ENCODE data around the gene LOXHD1.

The LOXHD1 gene

DNA sequence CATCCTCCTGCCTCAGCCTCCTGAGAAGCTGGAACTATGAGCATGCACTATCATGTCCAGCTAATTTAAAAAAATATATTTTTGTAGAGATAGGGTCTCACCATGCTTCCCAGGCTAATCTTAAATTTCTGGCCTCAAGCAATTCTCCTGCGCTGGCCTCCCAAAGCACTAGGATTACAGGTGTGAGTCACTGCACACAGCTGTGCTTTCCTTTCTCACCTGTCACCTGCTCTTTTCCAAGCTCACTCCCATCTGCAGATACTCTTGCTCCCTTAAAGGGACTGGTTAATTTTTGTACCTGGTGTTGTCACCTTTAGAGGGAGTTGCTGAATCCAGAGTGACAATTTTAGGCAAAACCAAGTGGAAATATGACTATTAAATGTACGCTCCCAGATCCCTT lies 178.2 kb downstream of the LOXHD1 start (continued):
- TF ChIP-seq ZNF792 (tag by site-specific recombination; IDR thresholded peaks at IDR 0.05): no peak
- TF ChIP-seq BCL11A (tag by site-specific recombination; IDR thresholded peaks at IDR 0.05; ENCODE audit: low read depth): no peak
- TF ChIP-seq ZNF138 (tag by site-specific recombination; IDR thresholded peaks at IDR 0.05; ENCODE audit: borderline replicate concordance): no peak
- TF ChIP-seq GFI1B (tag by site-specific recombination; IDR thresholded peaks at IDR 0.05): no peak
- TF ChIP-seq KLF8 (tag by site-specific recombination; IDR thresholded peaks at IDR 0.05): no peak
- no peak for TF ChIP-seq ZNF248 (tag by site-specific recombination; IDR thresholded peaks at IDR 0.05)

- H3K4me3 ChIP-seq (ENCODE audit: low read depth, low read length): no peak overlapping the region
- POLR2A ChIA-PET: no interaction called here
- no peaks in the 10 kb centered on the region for H3K9me3 ChIP-seq (ENCODE audit: control insufficient read depth, insufficient read depth, low read depth, low read length)
- CTCF ChIA-PET: interaction anchor here (0.6 to 8.6 kb wide), 4 partner anchors 10 to 197 kb away, joined by 3 to 77 read pairs (median 4); no protein-coding TSS in a partner anchor
- TF ChIP-seq, protein P1, sequence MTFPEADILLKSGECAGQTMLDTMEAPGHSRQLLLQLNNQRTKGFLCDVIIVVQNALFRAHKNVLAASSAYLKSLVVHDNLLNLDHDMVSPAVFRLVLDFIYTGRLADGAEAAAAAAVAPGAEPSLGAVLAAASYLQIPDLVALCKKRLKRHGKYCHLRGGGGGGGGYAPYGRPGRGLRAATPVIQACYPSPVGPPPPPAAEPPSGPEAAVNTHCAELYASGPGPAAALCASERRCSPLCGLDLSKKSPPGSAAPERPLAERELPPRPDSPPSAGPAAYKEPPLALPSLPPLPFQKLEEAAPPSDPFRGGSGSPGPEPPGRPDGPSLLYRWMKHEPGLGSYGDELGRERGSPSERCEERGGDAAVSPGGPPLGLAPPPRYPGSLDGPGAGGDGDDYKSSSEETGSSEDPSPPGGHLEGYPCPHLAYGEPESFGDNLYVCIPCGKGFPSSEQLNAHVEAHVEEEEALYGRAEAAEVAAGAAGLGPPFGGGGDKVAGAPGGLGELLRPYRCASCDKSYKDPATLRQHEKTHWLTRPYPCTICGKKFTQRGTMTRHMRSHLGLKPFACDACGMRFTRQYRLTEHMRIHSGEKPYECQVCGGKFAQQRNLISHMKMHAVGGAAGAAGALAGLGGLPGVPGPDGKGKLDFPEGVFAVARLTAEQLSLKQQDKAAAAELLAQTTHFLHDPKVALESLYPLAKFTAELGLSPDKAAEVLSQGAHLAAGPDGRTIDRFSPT (tag by site-specific recombination; IDR thresholded peaks at IDR 0.05): no peak
- TF ChIP-seq, protein P2, sequence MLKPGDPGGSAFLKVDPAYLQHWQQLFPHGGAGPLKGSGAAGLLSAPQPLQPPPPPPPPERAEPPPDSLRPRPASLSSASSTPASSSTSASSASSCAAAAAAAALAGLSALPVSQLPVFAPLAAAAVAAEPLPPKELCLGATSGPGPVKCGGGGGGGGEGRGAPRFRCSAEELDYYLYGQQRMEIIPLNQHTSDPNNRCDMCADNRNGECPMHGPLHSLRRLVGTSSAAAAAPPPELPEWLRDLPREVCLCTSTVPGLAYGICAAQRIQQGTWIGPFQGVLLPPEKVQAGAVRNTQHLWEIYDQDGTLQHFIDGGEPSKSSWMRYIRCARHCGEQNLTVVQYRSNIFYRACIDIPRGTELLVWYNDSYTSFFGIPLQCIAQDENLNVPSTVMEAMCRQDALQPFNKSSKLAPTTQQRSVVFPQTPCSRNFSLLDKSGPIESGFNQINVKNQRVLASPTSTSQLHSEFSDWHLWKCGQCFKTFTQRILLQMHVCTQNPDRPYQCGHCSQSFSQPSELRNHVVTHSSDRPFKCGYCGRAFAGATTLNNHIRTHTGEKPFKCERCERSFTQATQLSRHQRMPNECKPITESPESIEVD (tag by site-specific recombination; IDR thresholded peaks at IDR 0.05): no peak
- TF ChIP-seq SP7 (tag by site-specific recombination; IDR thresholded peaks at IDR 0.05) (no peak), ZNF571 (tag by site-specific recombination; IDR thresholded peaks at IDR 0.05) (no peak), SP2 (tag by site-specific recombination; IDR thresholded peaks at IDR 0.05) (no peak), ZNF324 (tag by site-specific recombination; IDR thresholded peaks at IDR 0.05) (no peak)
- no peaks in the 10 kb centered on the region; the same call in 1 of the 2 replicates for H3K4me1 ChIP-seq (ENCODE audit: control insufficient read depth, insufficient read depth, low read length)
- no peak overlapping the region for H3K27ac ChIP-seq (ENCODE audit: extremely low read depth, low read depth, low read length)
- H3K36me3 ChIP-seq (ENCODE audit: control insufficient read depth in 2 of 2, insufficient read depth in 1 of 2, low read length in 2 of 2): no peaks in the 10 kb centered on the region
Observed at GRCh38 chr18:46477425-46478011, 179.5 kb downstream of the LOXHD1 start.

GRCh38 chr18:46475390-46475752 lies 181.6 kb downstream of the LOXHD1 start:
- Histone ChIP-seq H3K27ac (ENCODE audit: extremely low read depth, low read depth, low read length) (no peak overlapping the region), H3K4me1 (ENCODE audit: control insufficient read depth, insufficient read depth, low read length) (no peaks in the 10 kb centered on the region; the same call in 1 of the 2 replicates), H3K9me3 (ENCODE audit: control insufficient read depth, insufficient read depth, low read depth, low read length) (no peaks in the 10 kb centered on the region), H3K4me3 (ENCODE audit: low read depth, low read length) (no peak overlapping the region), H3K36me3 (ENCODE audit: control insufficient read depth in 2 of 2, insufficient read depth in 1 of 2, low read length in 2 of 2) (no peaks in the 10 kb centered on the region)
- ChIA-PET POLR2A (no interaction called here), CTCF (interaction anchor here (1.0 kb wide), 1 partner anchor 194 kb away, joined by 3 read pairs; no protein-coding TSS in a partner anchor)
- TF ChIP-seq ZNF239 (tag by site-specific recombination; IDR thresholded peaks at IDR 0.05): no peak
- TF ChIP-seq SP3 (tag by site-specific recombination; IDR thresholded peaks at IDR 0.05): no peak
- no peak for TF ChIP-seq BCL11B (tag by site-specific recombination; IDR thresholded peaks at IDR 0.05; ENCODE audit: low read depth)
- peak; percentile 64 for TF ChIP-seq ZFHX2 (tag by site-specific recombination; conservative IDR thresholded peaks at IDR 0.05)
- TF ChIP-seq ZNF473 (tag by site-specific recombination; IDR thresholded peaks at IDR 0.05): no peak
- no peak for TF ChIP-seq ZBTB1 (tag by site-specific recombination; IDR thresholded peaks at IDR 0.05)
- TF ChIP-seq, protein P3, sequence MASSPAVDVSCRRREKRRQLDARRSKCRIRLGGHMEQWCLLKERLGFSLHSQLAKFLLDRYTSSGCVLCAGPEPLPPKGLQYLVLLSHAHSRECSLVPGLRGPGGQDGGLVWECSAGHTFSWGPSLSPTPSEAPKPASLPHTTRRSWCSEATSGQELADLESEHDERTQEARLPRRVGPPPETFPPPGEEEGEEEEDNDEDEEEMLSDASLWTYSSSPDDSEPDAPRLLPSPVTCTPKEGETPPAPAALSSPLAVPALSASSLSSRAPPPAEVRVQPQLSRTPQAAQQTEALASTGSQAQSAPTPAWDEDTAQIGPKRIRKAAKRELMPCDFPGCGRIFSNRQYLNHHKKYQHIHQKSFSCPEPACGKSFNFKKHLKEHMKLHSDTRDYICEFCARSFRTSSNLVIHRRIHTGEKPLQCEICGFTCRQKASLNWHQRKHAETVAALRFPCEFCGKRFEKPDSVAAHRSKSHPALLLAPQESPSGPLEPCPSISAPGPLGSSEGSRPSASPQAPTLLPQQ (tag by site-specific recombination; IDR thresholded peaks at IDR 0.05): no peak
- TF ChIP-seq, protein P4, sequence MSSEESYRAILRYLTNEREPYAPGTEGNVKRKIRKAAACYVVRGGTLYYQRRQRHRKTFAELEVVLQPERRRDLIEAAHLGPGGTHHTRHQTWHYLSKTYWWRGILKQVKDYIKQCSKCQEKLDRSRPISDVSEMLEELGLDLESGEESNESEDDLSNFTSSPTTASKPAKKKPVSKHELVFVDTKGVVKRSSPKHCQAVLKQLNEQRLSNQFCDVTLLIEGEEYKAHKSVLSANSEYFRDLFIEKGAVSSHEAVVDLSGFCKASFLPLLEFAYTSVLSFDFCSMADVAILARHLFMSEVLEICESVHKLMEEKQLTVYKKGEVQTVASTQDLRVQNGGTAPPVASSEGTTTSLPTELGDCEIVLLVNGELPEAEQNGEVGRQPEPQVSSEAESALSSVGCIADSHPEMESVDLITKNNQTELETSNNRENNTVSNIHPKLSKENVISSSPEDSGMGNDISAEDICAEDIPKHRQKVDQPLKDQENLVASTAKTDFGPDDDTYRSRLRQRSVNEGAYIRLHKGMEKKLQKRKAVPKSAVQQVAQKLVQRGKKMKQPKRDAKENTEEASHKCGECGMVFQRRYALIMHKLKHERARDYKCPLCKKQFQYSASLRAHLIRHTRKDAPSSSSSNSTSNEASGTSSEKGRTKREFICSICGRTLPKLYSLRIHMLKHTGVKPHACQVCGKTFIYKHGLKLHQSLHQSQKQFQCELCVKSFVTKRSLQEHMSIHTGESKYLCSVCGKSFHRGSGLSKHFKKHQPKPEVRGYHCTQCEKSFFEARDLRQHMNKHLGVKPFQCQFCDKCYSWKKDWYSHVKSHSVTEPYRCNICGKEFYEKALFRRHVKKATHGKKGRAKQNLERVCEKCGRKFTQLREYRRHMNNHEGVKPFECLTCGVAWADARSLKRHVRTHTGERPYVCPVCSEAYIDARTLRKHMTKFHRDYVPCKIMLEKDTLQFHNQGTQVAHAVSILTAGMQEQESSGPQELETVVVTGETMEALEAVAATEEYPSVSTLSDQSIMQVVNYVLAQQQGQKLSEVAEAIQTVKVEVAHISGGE (tag by site-specific recombination; conservative IDR thresholded peaks at IDR 0.05; ENCODE audit: low read depth): no peak
- peak; percentile 20; the same call in 1 of the 2 replicates for TF ChIP-seq EGR2 (tag by site-specific recombination; IDR thresholded peaks at IDR 0.05; ENCODE audit: low read depth)
- TF ChIP-seq, protein P5, sequence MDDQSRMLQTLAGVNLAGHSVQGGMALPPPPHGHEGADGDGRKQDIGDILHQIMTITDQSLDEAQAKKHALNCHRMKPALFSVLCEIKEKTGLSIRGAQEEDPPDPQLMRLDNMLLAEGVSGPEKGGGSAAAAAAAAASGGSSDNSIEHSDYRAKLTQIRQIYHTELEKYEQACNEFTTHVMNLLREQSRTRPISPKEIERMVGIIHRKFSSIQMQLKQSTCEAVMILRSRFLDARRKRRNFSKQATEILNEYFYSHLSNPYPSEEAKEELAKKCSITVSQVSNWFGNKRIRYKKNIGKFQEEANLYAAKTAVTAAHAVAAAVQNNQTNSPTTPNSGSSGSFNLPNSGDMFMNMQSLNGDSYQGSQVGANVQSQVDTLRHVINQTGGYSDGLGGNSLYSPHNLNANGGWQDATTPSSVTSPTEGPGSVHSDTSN (CRISPR knock-in tag; IDR thresholded peaks at IDR 0.05): no peak

Data from HEK293 (cell line).